ENCODE data around the gene HOMER2. TPM values are rescaled to one million over a fixed set of nuclear protein-coding genes. Genes with fewer than 3 reads are reported as not detected.
A peak's percentile ranks its signal among the peaks of the same experiment; 100 is the strongest.

HOMER2 gene
- total and polyA plus RNA-seq, 2 donors (not counting 1 experiment from before 2014, with no cell fraction given): 1.1 to 9.9 TPM

GRCh38 chr15:82833362-82833682, 119.2 kb downstream of the HOMER2 start:
- H3K4me1 ChIP-seq (ENCODE audit: control insufficient read depth, extremely low read depth, insufficient read depth, low read length): peaks cover 13% of the 10 kb centered on the region
- peaks cover 16% of the 10 kb centered on the region for H3K36me3 ChIP-seq (ENCODE audit: control insufficient read depth, insufficient read depth, low read length)
- no peaks in the 10 kb centered on the region for H4K20me1 ChIP-seq (ENCODE audit: control insufficient read depth, extremely low read depth, insufficient read depth, low read length)
- no peaks in the 10 kb centered on the region for H3K27me3 ChIP-seq (ENCODE audit: control insufficient read depth, insufficient read depth, low read length)
- TF ChIP-seq CTCF (conservative IDR thresholded peaks at IDR 0.05 in 1 of 2, IDR thresholded peaks at IDR 0.05 in 1 of 2; ENCODE audit: low read depth in 1 of 2, low read length in 2 of 2) (no peak), EZH2 (IDR thresholded peaks at IDR 0.05; ENCODE audit: low read length, missing control alignments) (no peak)
- no peak overlapping the region for H3K9ac ChIP-seq (ENCODE audit: insufficient read depth, low read length)
- DNase-seq (ENCODE audit: low read depth in 2 of 2): no peak
- no peaks in the 10 kb centered on the region for H3K79me2 ChIP-seq (ENCODE audit: control insufficient read depth, insufficient read depth, low read length)
- H3K27ac ChIP-seq (ENCODE audit: insufficient read depth, low read length): peak overlapping the region; percentile 55
- no peak overlapping the region for H2AFZ ChIP-seq (ENCODE audit: low read length)
- no peaks in the 10 kb centered on the region for H3K9me3 ChIP-seq (ENCODE audit: control insufficient read depth, insufficient read depth, low read depth, low read length)
- H3K4me2 ChIP-seq (ENCODE audit: extremely low read depth, insufficient read depth, low read length): no peak overlapping the region
- H3K4me3 ChIP-seq (replicated peaks in 1 of 4; ENCODE audit: control extremely low read depth in 1 of 4, insufficient read depth in 1 of 4, low read depth in 3 of 4, low read length in 4 of 4): no peak overlapping the region

- Histone ChIP-seq H3K9me3 (ENCODE audit: control insufficient read depth, insufficient read depth, low read depth, low read length) (no peaks in the 10 kb centered on the region), H3K79me2 (ENCODE audit: control insufficient read depth, insufficient read depth, low read length) (no peaks in the 10 kb centered on the region), H3K27ac (ENCODE audit: insufficient read depth, low read length) (peak overlapping the region; percentile 55), H3K4me1 (ENCODE audit: control insufficient read depth, extremely low read depth, insufficient read depth, low read length) (peaks cover 13% of the 10 kb centered on the region), H3K9ac (ENCODE audit: insufficient read depth, low read length) (no peak overlapping the region), H3K4me2 (ENCODE audit: extremely low read depth, insufficient read depth, low read length) (peak overlapping the region; percentile 60), H3K36me3 (ENCODE audit: control insufficient read depth, insufficient read depth, low read length) (peaks cover 16% of the 10 kb centered on the region), H4K20me1 (ENCODE audit: control insufficient read depth, extremely low read depth, insufficient read depth, low read length) (no peaks in the 10 kb centered on the region), H2AFZ (ENCODE audit: low read length) (no peak overlapping the region), H3K27me3 (ENCODE audit: control insufficient read depth, insufficient read depth, low read length) (no peaks in the 10 kb centered on the region), H3K4me3 (replicated peaks in 1 of 4; ENCODE audit: control extremely low read depth in 1 of 4, insufficient read depth in 1 of 4, low read depth in 3 of 4, low read length in 4 of 4) (no peak overlapping the region)
- no peak for TF ChIP-seq EZH2 (IDR thresholded peaks at IDR 0.05; ENCODE audit: low read length, missing control alignments)
- TF ChIP-seq CTCF (conservative IDR thresholded peaks at IDR 0.05 in 1 of 2, IDR thresholded peaks at IDR 0.05 in 1 of 2; ENCODE audit: low read depth in 1 of 2, low read length in 2 of 2): peak in 1 of 2 donors; percentile 16
- peak; percentile 87 to 93 for DNase-seq (ENCODE audit: low read depth in 2 of 2)
Measured at GRCh38 chr15:82832601-82833361, 119.7 kb downstream of the HOMER2 start.

DNA sequence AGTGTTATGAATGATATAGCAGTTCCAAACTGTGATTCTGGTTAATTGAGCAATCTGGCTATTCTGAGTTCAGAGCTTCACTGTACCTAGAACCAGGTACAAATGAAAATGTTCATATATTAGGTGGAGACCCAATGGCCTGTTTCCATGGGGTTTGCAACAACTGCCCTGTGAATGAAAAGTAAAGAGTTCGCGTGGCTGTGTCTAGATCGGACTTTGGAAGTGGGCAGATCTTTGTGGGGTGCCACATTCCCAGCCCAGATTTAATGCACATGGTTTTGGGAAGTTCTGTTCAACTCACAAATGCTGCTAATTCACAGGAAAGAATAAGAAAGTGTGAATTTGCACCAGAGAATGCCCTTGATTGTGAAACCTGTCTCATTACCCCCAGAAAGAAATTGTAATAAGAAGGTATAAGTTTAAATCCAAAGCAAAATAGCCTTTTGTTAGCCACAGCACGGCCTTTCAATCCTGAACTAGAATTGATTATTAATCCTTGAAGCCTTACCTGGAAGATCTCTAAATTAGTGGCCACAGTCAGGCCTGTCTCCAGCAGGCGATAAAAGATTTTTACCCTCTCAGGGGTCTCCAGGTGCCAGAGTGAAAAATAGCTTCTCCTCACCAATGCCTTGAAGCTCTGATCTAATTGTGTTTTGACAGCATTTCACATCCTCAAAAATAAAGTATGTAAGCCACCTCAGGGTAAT, 120.5 kb downstream of the HOMER2 start:
- peak overlapping the region; percentile 13 for H3K4me2 ChIP-seq (ENCODE audit: extremely low read depth, insufficient read depth, low read length)
- H3K4me1 ChIP-seq (ENCODE audit: control insufficient read depth, extremely low read depth, insufficient read depth, low read length): peaks cover 13% of the 10 kb centered on the region
- no peaks in the 10 kb centered on the region for H3K27me3 ChIP-seq (ENCODE audit: control insufficient read depth, insufficient read depth, low read length)
- H3K79me2 ChIP-seq (ENCODE audit: control insufficient read depth, insufficient read depth, low read length): no peaks in the 10 kb centered on the region
- DNase-seq (ENCODE audit: low read depth in 2 of 2): no peak
- H3K9me3 ChIP-seq (ENCODE audit: control insufficient read depth, insufficient read depth, low read depth, low read length): no peaks in the 10 kb centered on the region
- H4K20me1 ChIP-seq (ENCODE audit: control insufficient read depth, extremely low read depth, insufficient read depth, low read length): no peaks in the 10 kb centered on the region
- H3K9ac ChIP-seq (ENCODE audit: insufficient read depth, low read length): no peak overlapping the region
- no peak overlapping the region for H3K27ac ChIP-seq (ENCODE audit: insufficient read depth, low read length)
- H3K4me3 ChIP-seq (replicated peaks in 1 of 4; ENCODE audit: control extremely low read depth in 1 of 4, insufficient read depth in 1 of 4, low read depth in 3 of 4, low read length in 4 of 4): no peak overlapping the region
- H3K36me3 ChIP-seq (ENCODE audit: control insufficient read depth, insufficient read depth, low read length): peaks cover 16% of the 10 kb centered on the region
- H2AFZ ChIP-seq (ENCODE audit: low read length): no peak overlapping the region
- TF ChIP-seq EZH2 (IDR thresholded peaks at IDR 0.05; ENCODE audit: low read length, missing control alignments) (no peak), CTCF (conservative IDR thresholded peaks at IDR 0.05 in 1 of 2, IDR thresholded peaks at IDR 0.05 in 1 of 2; ENCODE audit: low read depth in 1 of 2, low read length in 2 of 2) (no peak)

Measured in fibroblast of lung (primary cell).